A549 (cell line): ENCODE data around the gene ALPP. TPM values are rescaled to one million over a fixed set of nuclear protein-coding genes. Genes with fewer than 3 reads are reported as not detected.

ENCODE experiments used
- ATAC-seq, 2 experiments: fragments of 200-7000 bp in 1 of 2; fragments of >200 bp in 1 of 2; cut with Nextera tagmentation in 1 of 2; cut with Tn5 transposase in 1 of 2; 3 replicates each; pipeline versions ENCODE4 v1.8.0 to v1.9.1; 2018 to 2020; ENCODE audit warnings: mild to moderate bottlenecking in 1 of 2, moderate library complexity in 1 of 2
- CTCF ChIA-PET: fragments of 300-600 bp; sonication (Branson Sonifier 250); formaldehyde crosslinking; extraction: SDS; loops from one replicate; lab custom pipeline; 2021; ENCODE audit warnings: antibody characterized with exemption, inconsistent platforms; lab: Yijun Ruan, JAX
- POLR2A ChIA-PET: fragments of 350-600 bp; formaldehyde crosslinking; extraction: SDS; loops from one replicate; lab custom pipeline; 2021; ENCODE audit warnings: antibody characterized with exemption, inconsistent platforms; lab: Yijun Ruan, JAX
- DNase-seq, 2 experiments: peaks; one replicate each; pipeline versions ENCODE4 v3.0.0 to v3.0.0-alpha.2; 2011 to 2016; ENCODE audit warnings: low read depth in 1 of 2, low spot score in 1 of 2
- FAIRE-seq: peaks from 2 replicates; lab custom pipeline; 2011; peaks lifted over from hg19 to GRCh38; lab: Jason Lieb, UNC
- H3K27ac ChIP-seq, 2 experiments: fragments of >200 bp; sonication (Bioruptor Twin); formaldehyde crosslinking; 3 replicates each; pipeline ENCODE4 v1.5.1; 2016 to 2017
- H3K4me1 ChIP-seq: fragments of >200 bp; sonication (Bioruptor Twin); formaldehyde crosslinking; 3 replicates; pipeline ENCODE4 v1.6.1; 2016
- H3K4me2 ChIP-seq: fragments of >200 bp; sonication (Bioruptor Twin); formaldehyde crosslinking; 3 replicates; pipeline ENCODE4 v1.6.1; 2016
- H3K4me3 ChIP-seq: fragments of >200 bp; sonication (Bioruptor Twin); formaldehyde crosslinking; 3 replicates; pipeline ENCODE4 v1.5.1; 2016
- H3K9me3 ChIP-seq: fragments of >200 bp; sonication (Bioruptor Twin); formaldehyde crosslinking; 3 replicates; pipeline ENCODE4 v1.6.1; 2016
- ATOH8 ChIP-seq: fragments of 250-450 bp; sonication (Bioruptor Pico); IDR thresholded peaks from 2 replicates; pipeline ENCODE4 v1.5.0; 2020; ENCODE audit warnings: low read depth, mild to moderate bottlenecking, moderate library complexity
- BCL3 ChIP-seq: fragments of >200 bp; sonication (Bioruptor Twin); formaldehyde crosslinking; IDR thresholded peaks from 3 replicates; pipeline ENCODE4 v1.6.1; 2016
- CHD2 ChIP-seq: fragments of 150-350 bp; IDR thresholded peaks from 2 replicates; pipeline ENCODE4 v1.6.1; 2014; ENCODE audit warnings: low read length; ENCODE audit not compliant: partially characterized antibody
- HES2 ChIP-seq: fragments of >200 bp; sonication (Bioruptor Twin); formaldehyde crosslinking; IDR thresholded peaks from 2 replicates; pipeline ENCODE4 v1.6.1; 2016
- HEYL ChIP-seq: fragments of 250-450 bp; sonication (Bioruptor Pico); IDR thresholded peaks from 2 replicates; pipeline ENCODE4 v1.8.0; 2021; ENCODE audit warnings: mild to moderate bottlenecking, moderate library complexity
- HMGXB4 ChIP-seq: fragments of 250-450 bp; sonication (Bioruptor Pico); IDR thresholded peaks from 2 replicates; pipeline ENCODE4 v1.5.0; 2021; ENCODE audit warnings: mild to moderate bottlenecking, moderate library complexity, borderline replicate concordance
- HOXB5 ChIP-seq: fragments of 250-450 bp; sonication (Bioruptor Pico); IDR thresholded peaks from 2 replicates; pipeline ENCODE4 v1.5.0; 2020; ENCODE audit warnings: mild to moderate bottlenecking, moderate library complexity
- JUNB ChIP-seq: fragments of >200 bp; sonication (Bioruptor Twin); formaldehyde crosslinking; IDR thresholded peaks from 2 replicates; pipeline ENCODE4 v1.6.1; 2016
- KDM1A ChIP-seq: fragments of 200-600 bp; sonication (generic); IDR thresholded peaks from 2 replicates; pipeline ENCODE4 v1.6.1; 2016; ENCODE audit warnings: low read depth, mild to moderate bottlenecking
- KDM5A ChIP-seq: fragments of 200-600 bp; sonication (generic); IDR thresholded peaks from 2 replicates; pipeline ENCODE4 v1.6.1; 2016; ENCODE audit warnings: antibody characterized with exemption, mild to moderate bottlenecking
- PHF8 ChIP-seq: fragments of 200-600 bp; sonication (generic); IDR thresholded peaks from 2 replicates; pipeline ENCODE4 v1.6.1; 2016; ENCODE audit warnings: low read depth, mild to moderate bottlenecking, antibody characterized with exemption, moderate library complexity, borderline replicate concordance
- POLR2AphosphoS2 ChIP-seq: conservative IDR thresholded peaks from 2 replicates; pipeline ENCODE4 v1.6.1; 2012; ENCODE audit warnings: low read length, improper control_type of control experiment, inconsistent platforms
- RAD21 ChIP-seq, 2 experiments: fragments of >200 bp in 1 of 2; sonication (Bioruptor Twin) in 1 of 2; formaldehyde crosslinking in 1 of 2; IDR thresholded peaks in 1 of 2; conservative IDR thresholded peaks in 1 of 2; 2 replicates in 1 of 2; 3 replicates in 1 of 2; pipeline ENCODE4 v1.6.1; 2012 to 2018; ENCODE audit warnings: inconsistent platforms in 1 of 2
- RFX5 ChIP-seq: fragments of 450-650 bp; IDR thresholded peaks from 2 replicates; pipeline ENCODE4 v1.7.1; 2014; ENCODE audit warnings: antibody characterized with exemption, mild to moderate bottlenecking, moderate library complexity
- TFCP2L1 ChIP-seq: fragments of 250-450 bp; sonication (Bioruptor Pico); IDR thresholded peaks from 2 replicates; pipeline ENCODE4 v1.5.0; 2021; ENCODE audit warnings: mild to moderate bottlenecking
- ZFP36 ChIP-seq: fragments of 450-650 bp; IDR thresholded peaks from 2 replicates; pipeline ENCODE4 v1.6.1; 2014; ENCODE audit warnings: borderline replicate concordance; ENCODE audit not compliant: partially characterized antibody
- ZSCAN20 ChIP-seq: fragments of 250-450 bp; sonication (Bioruptor Pico); IDR thresholded peaks from 2 replicates; pipeline ENCODE4 v1.8.0; 2022; ENCODE audit warnings: mild to moderate bottlenecking, moderate library complexity
- WGBS: methylation state at CpG from one replicate; pipeline ENCODE4 v1.1.6; 2017; ENCODE audit errors: missing lambda C conversion rate; 5-methylcytosine and 5-hydroxymethylcytosine counted together
- polyA plus RNA-seq, 4 experiments: library from polyadenylated mRNA; depleted of rRNA in 3 of 4; stranded (reverse); fragments of >200 nt; fragmentation: RNase III in 1 of 4; extraction: RNeasy Plus Mini Kit Qiagen cat#74134 plus additional on column Dnase treatment in 1 of 4; gene quantifications; 2 replicates in 3 of 4; 3 replicates in 1 of 4; pipeline ENCODE4 v1.2.3, GENCODE V29; 2011 to 2017

ALPP gene
- polyA plus RNA-seq, 2 of the 4 experiments (the other 2 are of a cell fraction) = 0.10 to 0.31 TPM

GRCh38 chr2:232351686-232352510 is 26.7 kb upstream of the ALPP start (continued):
- TF ChIP-seq TFCP2L1 = no peak
- TF ChIP-seq POLR2AphosphoS2 = no peak

GRCh38 chr2:232352511-232353091 is 25.9 kb upstream of the ALPP start:
- ChIA-PET CTCF (interaction anchor here (1.0 to 1.5 kb wide), 3 partner anchors 9 to 13 kb away, joined by 3 to 4 read pairs (median 4); no protein-coding TSS in a partner anchor), POLR2A (no interaction called here)
- FAIRE-seq (no peak), ATAC-seq (no peak), DNase-seq (no peak)
- H3K4me3 ChIP-seq = no peak overlapping the region
- no peaks in the 10 kb centered on the region for H3K9me3 ChIP-seq
- H3K4me2 ChIP-seq = no peak overlapping the region
- no peak for TF ChIP-seq BCL3
- no peak for TF ChIP-seq RFX5
- no peak for TF ChIP-seq HOXB5
- TF ChIP-seq HEYL (CRISPR knock-in tag) = no peak
- no peak for TF ChIP-seq CHD2
- TF ChIP-seq ATOH8 (CRISPR knock-in tag) = no peak
- no peak for TF ChIP-seq ZFP36
- TF ChIP-seq HES2 = no peak
- no peak for TF ChIP-seq PHF8
- TF ChIP-seq JUNB = no peak
- no peak for TF ChIP-seq KDM1A
- no peak for TF ChIP-seq ZSCAN20 (CRISPR knock-in tag)
- no peak for TF ChIP-seq HMGXB4 (CRISPR knock-in tag)
- H3K27ac ChIP-seq = no peak overlapping the region
- 0 out of 3 replicates have a peak, but pooled peaks cover 3% of the 10 kb centered on the region for H3K4me1 ChIP-seq
- 83% methylated on average over 33 of the region's 39 CpGs for WGBS

- no peak overlapping the region for H3K4me2 ChIP-seq
- ATAC-seq (no peak), DNase-seq (no peak), FAIRE-seq (no peak)
- CTCF ChIA-PET = interaction anchor here (1.0 to 1.5 kb wide), 3 partner anchors 9 to 13 kb away, joined by 3 to 4 read pairs (median 4); no protein-coding TSS in a partner anchor
- H3K4me1 ChIP-seq = 0 out of 3 replicates have a peak, but pooled peaks cover 3% of the 10 kb centered on the region
- H3K4me3 ChIP-seq = no peak overlapping the region
- no peak overlapping the region for H3K27ac ChIP-seq
- WGBS = 77% methylated on average over 5 of the region's 8 CpGs
- TF ChIP-seq RAD21 (conservative IDR thresholded peaks at IDR 0.05 in 1 of 2, IDR thresholded peaks at IDR 0.05 in 1 of 2) (no peak), KDM5A (no peak), POLR2AphosphoS2 (no peak)
- no peaks in the 10 kb centered on the region for H3K9me3 ChIP-seq
- POLR2A ChIA-PET = no interaction called here
These were observed 25.5 kb upstream of the ALPP start for GRCh38 chr2:232353096-232353495.
